Vagina (tissue), 2 donors: ENCODE results near the gene TMEM213.

Experiments
- CTCF ChIP-seq, 3 experiments: fragments of 450-650 bp in 2 of 3; fragments of 200-600 bp in 1 of 3; sonication (generic) in 1 of 3; IDR thresholded peaks; one replicate each; pipeline ENCODE4 v1.5.1; 2017 to 2019; ENCODE audit warnings: antibody characterized with exemption in 3 of 3, mild to moderate bottlenecking in 2 of 3, moderate library complexity in 2 of 3
- POLR2A ChIP-seq, 2 donors: fragments of 450-650 bp; IDR thresholded peaks; one replicate each; pipeline ENCODE4 v1.6.1; 2017; ENCODE audit warnings: antibody characterized with exemption in 2 of 2, mild to moderate bottlenecking in 2 of 2, moderate library complexity in 2 of 2

GRCh38 chr7:138871814-138872090 lies 74.0 kb downstream of the TMEM213 start:
- no peak for TF ChIP-seq CTCF (IDR thresholded peaks at IDR 0.05)
- TF ChIP-seq POLR2A (IDR thresholded peaks at IDR 0.05) = no peak
